T-helper 9 cell (primary cell): ENCODE data around the gene EVI2B.
"Not testable (repeated sequence)": the region's sequence is repeated elsewhere in the genome, so short reads cannot be mapped to it uniquely, and the experiment has no call there.

ENCODE experiments used
- DNase-seq: peaks from one replicate; pipeline ENCODE4 v3.0.0-alpha.2; 2020

Gene EVI2B

DNA sequence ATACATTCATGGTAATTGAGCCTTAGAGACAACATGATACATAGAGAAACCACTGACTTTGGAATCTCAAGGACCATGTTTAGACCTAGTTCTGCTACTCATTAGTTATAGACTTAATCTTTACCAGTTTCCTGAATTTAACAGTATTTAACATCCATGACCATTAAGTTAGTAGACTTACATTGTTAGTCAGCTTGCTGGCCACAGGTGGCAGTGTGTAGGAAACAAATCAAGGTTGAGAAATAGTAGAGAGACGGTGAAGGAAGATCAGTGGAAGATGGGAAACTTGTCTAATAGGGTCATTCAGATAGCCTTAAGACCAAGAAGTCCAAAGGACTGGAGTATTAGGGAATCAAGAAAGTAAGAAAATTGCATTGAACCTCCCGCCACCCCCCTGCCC, 47.8 kb downstream of the EVI2B start:
- no peak for DNase-seq

DNA sequence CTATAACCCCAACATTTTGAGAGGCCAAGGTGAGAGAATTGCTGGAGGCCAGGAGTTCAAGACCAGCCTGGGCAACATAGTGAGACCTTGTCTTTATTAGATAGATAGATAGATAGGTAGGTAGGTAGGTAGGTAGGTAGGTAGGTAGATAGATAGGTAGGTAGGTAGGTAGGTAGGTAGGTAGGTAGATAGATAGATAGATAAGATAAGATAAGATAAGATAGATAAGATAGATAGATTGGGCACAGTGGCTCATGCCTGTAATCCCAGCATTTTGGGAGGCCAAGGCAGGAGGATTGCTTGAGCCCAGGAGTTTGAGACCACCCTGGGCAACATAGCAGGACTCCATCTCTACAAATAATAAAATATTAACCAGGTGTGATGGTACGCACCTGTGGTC, 50.9 kb downstream of the EVI2B start:
- not testable (repeated sequence) for DNase-seq

GRCh38 chr17:31261601-31262000, 52.3 kb downstream of the EVI2B start:
- no peak for DNase-seq

- DNase-seq = no peak
Observed at GRCh38 chr17:31260151-31260550, 53.7 kb downstream of the EVI2B start.

DNA sequence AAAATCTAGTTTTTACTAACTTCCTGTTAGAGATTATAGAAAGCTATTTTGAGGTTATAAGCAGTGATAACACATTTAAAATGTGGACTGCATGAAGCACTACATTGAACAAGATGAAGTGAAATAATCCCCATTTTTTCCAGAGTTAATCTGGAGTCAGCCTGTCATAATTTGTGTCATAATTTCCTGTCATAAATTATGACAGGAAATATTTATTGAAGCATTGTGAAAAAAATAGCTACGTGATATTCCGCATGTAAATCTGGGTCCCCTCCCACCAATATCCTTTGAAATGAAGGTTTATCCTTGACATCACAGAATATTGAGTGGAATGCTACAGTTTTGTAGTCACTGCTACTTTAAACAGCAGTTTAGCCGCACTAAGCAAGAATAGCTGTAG, 56.9 kb downstream of the EVI2B start:
- DNase-seq = no peak

DNA sequence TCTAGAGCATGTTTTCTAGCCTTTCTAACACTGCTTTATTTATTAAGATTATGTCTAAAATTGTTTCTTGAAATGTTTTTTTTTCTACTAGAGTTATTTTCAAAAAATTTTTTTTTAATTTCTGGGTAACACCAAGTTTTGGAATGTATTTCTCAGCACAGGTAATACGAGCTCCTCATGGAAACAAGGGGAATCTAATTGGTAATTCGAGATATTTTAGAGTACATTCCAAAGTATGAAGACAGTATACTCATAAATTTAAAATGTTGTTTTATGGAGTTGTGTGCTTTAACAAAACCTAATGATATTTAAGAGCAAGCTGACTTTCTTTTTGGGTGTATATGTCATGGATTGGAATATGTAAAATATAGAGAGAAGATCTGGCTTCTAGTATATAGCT, 59.2 kb downstream of the EVI2B start:
- no peak for DNase-seq
